Fibroblast of villous mesenchyme (primary cell): ENCODE measurements around the gene AP2M1. TPM values are rescaled to one million over a fixed set of nuclear protein-coding genes. Genes with fewer than 3 reads are reported as not detected.

Experiments used
- DNase-seq: peaks from one replicate; pipeline ENCODE4 v3.0.0-alpha.2; 2010; ENCODE audit warnings: low read depth
- H3K4me3 ChIP-seq: 2 replicates; pipeline ENCODE4 v1.5.1; 2011; ENCODE audit warnings: low read depth, mild to moderate bottlenecking, low read length
- total RNA-seq: library from RNA; depleted of rRNA; stranded (reverse); fragments of >200 nt; gene quantifications from 2 replicates; pipeline ENCODE4 v1.2.3, GENCODE V29; 2012
- TF ChIP-seq, protein P1 (sequence below): IDR thresholded peaks from 2 replicates; pipeline ENCODE4 v1.5.1; 2012; ENCODE audit warnings: low read depth, mild to moderate bottlenecking, low read length; ENCODE audit not compliant: insufficient read depth

Gene AP2M1
- total RNA-seq, 1 donor = 469 TPM

DNA sequence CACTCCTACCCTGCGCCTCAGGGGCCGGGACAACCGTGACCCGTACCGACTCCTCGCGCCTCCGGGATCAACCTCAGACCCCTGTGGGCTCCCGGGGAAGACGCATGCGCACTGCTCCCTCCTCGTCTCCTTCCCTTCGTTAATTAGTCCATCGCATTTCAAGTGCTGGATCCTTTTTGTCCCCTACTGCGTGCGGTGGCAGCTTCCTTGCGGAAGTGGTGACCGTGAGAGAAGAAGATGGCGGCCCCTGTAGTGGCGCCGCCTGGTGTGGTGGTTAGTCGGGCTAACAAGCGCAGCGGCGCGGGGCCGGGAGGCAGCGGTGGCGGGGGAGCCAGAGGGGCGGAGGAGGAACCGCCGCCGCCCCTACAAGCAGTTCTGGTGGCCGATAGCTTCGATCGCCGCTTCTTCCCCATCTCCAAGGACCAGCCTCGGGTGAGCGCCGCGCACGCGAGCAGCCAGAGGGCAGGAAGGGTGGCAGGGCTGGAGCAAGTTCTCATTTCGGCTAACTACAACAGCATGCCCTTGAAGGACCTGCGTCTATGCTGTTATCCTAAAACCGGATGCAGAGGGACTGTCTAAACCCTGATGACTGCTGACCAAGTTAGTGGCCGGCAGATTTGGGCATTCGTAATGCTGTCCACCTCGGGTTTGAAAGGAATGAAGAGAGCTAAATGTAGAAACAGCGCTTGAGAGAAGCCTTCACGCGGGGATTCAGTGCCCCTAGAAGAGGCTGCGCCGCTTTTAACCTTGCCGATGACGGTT is 39.3 kb upstream of the AP2M1 start, which contains the start of gene EIF2B5:
EIF2B5 (plus strand) TSS at position 210 of the 762 bp plus-strand sequence; CDS start at position 238, 28 bp downstream.
- H3K4me3 ChIP-seq = peak within 1 kb of the TSS; percentile 85
- TF ChIP-seq, protein P1, sequence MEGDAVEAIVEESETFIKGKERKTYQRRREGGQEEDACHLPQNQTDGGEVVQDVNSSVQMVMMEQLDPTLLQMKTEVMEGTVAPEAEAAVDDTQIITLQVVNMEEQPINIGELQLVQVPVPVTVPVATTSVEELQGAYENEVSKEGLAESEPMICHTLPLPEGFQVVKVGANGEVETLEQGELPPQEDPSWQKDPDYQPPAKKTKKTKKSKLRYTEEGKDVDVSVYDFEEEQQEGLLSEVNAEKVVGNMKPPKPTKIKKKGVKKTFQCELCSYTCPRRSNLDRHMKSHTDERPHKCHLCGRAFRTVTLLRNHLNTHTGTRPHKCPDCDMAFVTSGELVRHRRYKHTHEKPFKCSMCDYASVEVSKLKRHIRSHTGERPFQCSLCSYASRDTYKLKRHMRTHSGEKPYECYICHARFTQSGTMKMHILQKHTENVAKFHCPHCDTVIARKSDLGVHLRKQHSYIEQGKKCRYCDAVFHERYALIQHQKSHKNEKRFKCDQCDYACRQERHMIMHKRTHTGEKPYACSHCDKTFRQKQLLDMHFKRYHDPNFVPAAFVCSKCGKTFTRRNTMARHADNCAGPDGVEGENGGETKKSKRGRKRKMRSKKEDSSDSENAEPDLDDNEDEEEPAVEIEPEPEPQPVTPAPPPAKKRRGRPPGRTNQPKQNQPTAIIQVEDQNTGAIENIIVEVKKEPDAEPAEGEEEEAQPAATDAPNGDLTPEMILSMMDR = peak; percentile 43
- peak; percentile 94 for DNase-seq

DNA sequence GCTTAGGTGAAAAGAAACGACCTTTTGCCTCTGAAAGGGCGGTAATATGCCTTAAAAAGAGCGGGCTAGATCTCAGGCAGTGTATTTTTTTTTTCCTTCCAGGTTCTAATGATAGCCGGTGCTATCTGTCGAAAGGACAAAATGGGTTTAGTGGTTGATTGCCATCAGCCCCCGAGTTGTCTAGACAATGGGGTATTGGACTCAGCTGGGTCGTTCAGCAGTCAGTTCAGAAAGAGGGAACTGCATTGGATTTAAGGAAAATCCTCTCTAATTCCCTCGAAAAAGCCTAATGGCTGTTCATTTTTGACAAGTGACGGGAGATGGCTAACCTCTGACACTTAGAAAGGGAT is 38.8 kb upstream of the AP2M1 start:
- H3K4me3 ChIP-seq = peak overlapping the region; percentile 85
- no peak for DNase-seq
- TF ChIP-seq, protein P1 = no peak

DNA sequence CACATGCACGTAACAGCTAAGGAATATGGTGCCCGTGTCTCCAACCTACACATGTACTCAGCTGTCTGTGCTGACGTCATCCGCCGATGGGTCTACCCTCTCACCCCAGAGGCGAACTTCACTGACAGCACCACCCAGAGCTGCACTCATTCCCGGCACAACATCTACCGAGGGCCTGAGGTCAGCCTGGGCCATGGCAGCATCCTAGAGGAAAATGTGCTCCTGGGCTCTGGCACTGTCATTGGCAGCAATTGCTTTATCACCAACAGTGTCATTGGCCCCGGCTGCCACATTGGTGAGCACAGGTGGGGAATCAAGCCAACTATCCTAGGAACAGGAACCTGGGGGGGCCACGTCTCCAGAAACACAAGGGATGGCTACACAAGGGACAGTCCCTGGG is 34.2 kb upstream of the AP2M1 start:
- no peak overlapping the region for H3K4me3 ChIP-seq
- no peak for DNase-seq
- TF ChIP-seq, protein P1 = no peak

DNA sequence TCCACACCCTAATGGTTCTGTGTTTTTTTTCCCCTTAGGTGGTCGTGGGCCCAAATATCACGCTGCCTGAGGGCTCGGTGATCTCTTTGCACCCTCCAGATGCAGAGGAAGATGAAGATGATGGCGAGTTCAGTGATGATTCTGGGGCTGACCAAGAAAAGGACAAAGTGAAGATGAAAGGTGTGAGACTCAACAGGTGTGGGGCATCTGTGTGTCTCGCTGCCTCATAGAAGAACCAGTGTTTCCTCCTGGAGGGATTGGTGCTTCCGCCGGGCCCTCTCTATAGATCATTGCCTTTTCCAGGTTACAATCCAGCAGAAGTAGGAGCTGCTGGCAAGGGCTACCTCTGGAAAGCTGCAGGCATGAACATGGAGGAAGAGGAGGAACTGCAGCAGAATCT is 32.5 kb upstream of the AP2M1 start:
- TF ChIP-seq, protein P1 = no peak
- DNase-seq = no peak

DNA sequence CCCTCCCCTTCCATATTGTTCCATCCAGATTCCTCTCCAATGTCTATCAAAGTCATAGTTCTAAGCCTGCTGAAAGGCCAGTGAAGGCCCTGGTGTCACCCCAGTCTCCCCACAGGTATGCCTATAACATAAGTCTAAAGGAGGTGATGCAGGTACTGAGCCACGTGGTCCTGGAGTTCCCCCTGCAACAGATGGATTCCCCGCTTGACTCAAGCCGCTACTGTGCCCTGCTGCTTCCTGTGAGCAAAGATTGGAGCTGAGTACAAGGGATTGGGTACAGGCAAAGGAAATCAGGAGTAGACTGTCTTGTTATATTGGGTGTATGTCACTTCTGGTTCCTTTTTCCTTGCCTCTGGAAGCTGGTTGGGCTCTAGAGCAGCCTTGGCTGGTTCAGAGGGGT is 31.3 kb upstream of the AP2M1 start:
- no peak overlapping the region for H3K4me3 ChIP-seq
- no peak for DNase-seq

More for the DNA sequence above, 32.5 kb upstream of the AP2M1 start:
- no peak overlapping the region for H3K4me3 ChIP-seq

DNA sequence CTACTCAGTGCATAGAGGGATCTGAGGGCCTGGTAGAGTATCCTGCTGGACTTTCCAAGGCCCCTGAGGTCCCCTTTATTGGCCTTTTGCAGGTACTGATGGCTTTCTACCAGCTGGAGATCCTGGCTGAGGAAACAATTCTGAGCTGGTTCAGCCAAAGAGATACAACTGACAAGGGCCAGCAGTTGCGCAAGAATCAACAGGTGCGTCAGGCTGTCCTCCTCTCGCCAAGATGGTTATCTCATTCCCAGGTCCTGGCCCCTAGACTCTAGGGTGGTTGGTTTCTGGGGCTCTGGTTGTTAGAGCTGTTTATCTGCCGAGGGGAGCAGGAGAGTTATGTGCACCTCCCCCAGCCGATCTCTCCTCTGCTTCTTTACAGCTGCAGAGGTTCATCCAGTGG is 30.1 kb upstream of the AP2M1 start:
- no peak overlapping the region for H3K4me3 ChIP-seq
- no peak for DNase-seq
- TF ChIP-seq, protein P1 = no peak

More for the DNA sequence above, 31.3 kb upstream of the AP2M1 start:
- TF ChIP-seq, protein P1 = no peak
